ENCODE measurements around the gene DCUN1D2.
"Not testable (repeated sequence)": the region's sequence is repeated elsewhere in the genome, so short reads cannot be mapped to it uniquely, and the experiment has no call there.

DCUN1D2 gene

DNA sequence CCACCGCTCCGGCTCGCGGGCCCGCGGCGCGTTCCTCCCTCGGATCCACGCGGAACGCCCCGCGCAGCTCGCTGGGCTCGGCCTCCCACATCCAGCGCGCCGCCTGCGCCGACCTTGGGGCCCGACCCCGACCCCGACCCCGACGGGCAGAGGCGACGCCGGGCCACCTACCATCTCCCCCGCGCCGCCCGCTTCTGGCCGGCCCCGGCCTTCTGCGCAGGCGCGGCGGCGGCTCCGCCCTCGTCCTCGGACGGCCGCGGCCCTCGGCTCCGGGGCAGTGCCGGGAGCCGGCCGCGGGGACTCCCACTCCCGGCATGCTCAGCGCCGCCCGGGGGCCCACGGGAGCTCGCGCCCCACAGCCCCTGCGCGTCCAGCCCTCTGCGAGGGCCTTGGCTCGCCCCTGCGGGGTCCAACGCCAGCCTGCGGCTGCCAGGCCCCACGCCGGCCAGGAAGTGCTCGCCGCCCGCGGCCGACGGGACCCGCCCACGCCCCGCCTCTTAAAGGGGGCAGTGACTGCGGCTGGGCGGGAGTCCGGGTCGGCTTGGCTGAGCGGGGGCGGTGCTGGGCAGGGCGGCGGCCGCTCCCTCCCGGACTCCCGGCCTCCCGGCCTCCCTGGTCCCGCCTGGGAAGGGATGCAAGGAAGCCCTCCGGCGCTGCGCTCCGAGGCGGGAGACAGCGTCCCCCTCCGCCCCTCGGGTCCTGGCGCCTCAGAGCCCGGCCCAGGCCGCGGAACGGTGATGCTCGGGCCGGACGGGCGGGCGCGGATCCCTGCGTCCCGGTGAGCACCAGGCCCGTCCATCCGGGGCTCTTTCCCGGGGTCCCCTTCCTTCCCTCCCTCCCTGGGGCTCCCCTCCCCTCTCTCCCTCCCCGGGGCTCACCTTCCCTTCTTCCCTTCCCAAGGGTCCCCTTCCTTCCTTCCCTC lies at the start of gene DCUN1D2:
TSS of gene DCUN1D2 (minus strand) at position 216 of the 922 bp plus-strand sequence. CDS start at position 174, 42 bp downstream.
- DNase-seq (ENCODE audit: low read depth in 2 of 2) = peak; percentile 49 to 53

DNA sequence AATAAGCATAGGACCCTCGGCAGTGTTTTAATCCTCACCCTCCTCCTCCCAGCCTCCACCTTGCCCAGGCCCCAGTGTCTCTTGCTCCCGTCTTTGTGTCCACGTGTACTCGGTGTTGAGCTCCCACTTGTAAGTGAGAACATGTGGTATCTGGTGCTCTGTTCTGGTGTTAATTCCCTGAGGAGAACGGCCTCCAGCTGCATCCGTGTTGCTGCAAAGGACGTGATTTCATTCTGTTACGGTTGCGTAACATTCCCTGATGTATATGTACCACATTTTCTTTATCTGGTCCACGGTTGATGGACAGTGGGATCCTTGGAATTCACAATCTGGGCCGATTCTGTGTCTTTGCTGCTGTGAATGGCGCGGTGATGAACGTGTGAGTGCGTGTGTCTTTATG lies 49.3 kb upstream of the DCUN1D2 start:
- DNase-seq (ENCODE audit: low read depth in 2 of 2) = no peak

DNA sequence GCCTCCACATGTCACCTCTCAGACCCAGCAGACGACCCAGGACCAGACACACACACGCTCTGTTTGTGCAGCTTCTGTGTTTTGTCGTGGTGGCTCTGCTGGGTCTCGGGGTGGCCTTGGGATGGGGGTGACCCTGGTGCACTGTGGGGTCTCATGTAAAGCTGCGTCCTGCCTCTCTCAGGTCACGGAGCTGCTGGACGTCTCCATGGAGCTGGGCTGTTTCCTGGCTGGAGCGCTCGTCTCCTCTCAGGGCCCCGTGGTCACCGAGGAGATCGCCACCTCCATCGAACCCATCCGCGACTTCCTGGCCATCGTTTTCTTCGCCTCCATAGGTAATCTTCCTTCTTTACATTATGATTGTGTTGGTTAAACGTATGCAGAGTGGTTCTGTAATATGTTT lies 48.7 kb upstream of the DCUN1D2 start:
- no peak for DNase-seq (ENCODE audit: low read depth in 2 of 2)

DNA sequence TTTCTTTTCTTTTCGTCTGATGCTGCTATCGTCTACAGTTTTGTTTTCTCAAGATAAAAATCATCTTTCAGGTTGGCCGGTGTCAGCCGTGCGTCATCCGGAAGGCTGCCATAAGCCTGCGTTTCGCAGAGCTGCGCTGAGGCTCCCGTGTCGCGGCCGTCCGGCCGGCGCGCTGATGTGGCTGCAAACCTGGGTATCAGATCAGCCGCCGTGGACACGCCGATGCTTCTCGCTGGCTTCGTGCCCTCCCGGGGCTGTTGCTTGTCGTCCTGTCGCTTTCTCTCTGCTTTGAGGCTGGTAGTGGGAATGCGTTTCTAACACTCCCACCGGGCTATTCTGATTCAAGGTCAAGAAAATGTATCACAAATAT lies 48.2 kb upstream of the DCUN1D2 start:
- no peak for DNase-seq (ENCODE audit: low read depth in 2 of 2)

DNA sequence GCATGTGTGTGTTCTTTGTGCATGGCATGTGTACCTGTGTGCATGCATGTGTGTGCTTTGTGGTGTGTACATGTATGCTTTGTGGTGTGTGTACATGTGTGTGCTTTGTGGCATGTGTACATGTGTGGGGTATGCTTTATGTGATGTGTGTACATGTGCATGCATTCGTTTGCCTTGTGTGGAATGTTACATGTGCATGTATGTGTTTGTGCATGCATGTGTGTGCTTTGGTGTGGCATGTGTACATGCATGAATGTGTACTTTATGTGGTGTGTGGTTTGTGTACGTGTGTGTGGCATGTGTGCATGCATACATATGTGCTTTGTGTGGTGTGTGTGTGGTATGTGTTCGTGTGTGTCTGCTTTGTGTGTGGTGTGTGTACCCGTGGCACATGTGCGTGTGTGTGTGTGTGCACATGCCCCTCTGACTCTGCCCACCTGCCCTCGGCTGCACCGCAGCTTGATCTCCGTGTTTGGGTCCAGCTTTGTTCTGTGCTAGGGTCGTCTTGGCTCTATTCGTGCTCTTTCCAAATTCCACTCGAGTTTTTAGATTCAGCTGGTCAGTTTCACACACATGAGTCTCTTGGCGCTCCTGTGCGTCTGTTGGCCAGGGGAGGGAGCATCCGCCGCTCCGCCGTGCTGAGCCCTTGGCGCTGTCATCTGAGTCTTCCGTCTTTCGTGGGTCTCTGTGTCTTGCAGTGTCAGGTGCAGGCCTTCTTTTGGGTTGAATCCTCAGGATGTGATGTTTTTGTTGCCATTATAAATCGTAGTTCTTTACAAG lies 47.6 kb upstream of the DCUN1D2 start:
- no peak for DNase-seq (ENCODE audit: low read depth in 2 of 2)

DNA sequence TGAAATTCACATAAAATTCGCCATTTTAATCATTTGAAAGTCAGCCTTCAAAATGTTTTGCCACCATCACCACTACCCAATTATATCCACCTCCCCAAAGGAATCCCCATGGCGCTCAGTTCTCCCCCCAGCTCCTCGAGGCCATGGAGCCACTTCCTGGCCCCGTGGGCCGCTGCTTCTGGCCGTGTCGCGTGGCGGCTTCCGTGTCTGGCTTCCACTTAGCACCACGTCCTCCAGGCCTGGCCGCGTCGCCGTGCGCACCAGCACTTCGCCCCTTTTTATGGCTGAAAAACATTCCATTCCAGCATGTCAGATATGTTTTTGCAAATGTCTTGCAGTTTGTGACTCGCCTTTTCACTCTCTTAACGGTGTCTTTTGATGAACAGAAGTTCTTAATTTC lies 46.7 kb upstream of the DCUN1D2 start:
- DNase-seq (ENCODE audit: low read depth in 2 of 2) = no peak

DNA sequence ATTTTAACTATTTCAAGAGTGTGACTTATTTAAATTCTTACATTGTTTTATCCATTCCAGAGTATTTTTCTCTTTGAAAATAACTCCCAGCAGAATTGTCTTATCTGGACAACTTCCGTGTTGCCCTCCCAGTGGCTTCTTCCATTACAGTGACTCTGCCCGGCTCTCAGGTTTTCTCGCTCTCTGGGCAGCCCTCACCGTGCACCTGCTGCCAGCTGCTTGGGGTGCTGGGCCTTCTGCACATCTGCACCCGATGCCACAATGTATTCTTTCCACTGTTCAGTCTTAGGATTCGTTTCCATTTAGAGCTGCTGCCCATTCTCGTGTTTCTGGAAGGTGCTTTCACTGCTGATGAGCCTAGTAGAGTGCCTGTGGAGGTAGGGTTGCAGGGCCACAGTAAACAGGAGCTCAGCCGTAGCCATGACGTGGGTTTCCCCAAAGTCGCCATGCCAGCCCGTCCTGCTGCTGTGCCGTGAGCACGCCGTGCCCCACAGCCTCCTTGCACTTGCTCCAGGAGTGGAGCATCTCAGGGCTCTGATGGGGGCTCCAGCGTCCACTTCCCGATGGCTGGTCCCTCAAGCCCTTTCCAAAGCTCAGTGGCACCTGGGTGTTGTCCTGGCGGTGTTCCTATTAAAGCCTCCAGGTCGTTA lies 46.1 kb upstream of the DCUN1D2 start:
- no peak for DNase-seq (ENCODE audit: low read depth in 2 of 2)

DNA sequence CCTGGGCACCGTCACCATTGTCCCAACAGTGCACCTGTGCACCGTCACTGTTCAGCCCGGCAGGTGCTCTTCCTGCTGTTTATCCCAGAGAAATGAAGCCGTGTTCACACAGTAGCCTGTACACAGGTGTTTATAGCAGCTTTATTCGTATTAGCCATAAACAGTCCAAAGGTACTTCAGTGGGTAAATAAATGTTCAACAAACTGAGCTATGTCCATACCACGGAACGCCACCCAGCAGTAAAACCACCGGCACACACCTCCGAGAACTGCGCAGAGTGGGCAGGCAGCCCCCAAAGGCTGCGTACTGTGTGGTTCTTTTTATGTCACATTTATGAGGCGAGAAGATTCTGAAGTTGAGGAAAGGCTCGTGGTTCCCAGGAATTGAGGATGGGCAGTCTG lies 44.9 kb upstream of the DCUN1D2 start:
- no peak for DNase-seq (ENCODE audit: low read depth in 2 of 2)

DNA sequence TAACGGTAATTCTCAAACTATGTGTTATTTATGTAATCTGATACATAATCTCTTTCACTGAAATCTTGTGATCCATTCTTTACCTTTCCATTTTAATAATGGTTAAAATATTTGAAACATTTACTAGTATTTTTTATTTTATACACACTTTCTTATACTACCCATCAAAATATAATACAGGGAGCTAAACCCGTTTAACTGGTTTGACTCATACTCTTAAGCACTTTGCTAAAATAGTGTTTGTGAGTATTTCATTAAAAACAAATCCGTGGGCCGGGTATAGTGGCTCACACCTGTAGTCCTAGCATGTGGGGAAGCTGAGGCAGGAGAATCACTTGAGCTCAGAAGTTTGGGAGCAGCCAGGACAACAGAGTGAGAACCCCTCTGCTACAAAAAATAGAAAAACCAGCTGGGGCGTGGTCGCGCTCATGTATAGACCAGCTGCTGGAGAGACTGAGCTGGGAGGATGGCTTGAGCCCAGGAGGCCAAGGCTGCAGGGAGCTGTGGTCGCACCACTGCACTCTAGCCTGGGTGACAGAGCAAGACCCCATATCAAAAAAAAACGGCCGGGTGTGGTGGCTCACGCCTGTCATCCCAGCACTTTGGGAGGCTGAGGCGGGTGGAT lies 43.8 kb upstream of the DCUN1D2 start:
- no peak for DNase-seq (ENCODE audit: low read depth in 2 of 2)

DNA sequence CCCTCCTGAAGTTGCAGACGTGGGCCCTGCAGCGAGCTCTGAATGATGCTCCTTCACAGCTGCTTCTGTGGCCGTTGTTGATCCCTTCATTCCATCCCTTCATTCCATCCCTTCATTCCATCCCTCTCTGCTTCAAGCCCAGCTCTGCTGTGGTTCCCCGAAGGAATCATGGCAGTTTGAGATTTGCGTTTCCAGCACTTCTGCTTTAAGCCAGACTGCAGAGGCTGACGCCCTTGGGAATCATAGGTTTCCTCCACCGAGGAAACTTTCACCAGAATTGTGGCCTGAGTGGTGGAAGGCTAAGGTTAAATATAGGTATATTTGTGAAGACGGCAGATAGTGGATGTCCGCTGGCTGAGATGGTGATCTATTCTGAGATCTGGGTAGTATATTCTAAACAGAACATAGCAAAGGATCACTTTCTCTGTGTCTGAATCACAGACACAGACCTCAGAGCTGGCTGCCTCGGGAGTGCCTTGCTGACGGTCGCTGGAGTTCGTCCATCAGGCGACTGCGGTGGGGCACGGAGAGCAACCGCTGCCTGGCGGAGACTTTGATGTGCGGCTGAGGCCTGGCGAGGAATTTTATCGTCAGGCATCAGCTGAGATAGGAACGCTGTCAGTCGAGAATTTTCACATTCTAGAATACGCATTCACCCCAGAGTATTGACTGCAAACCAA lies 42.8 kb upstream of the DCUN1D2 start:
- DNase-seq (ENCODE audit: low read depth in 2 of 2) = no peak

DNA sequence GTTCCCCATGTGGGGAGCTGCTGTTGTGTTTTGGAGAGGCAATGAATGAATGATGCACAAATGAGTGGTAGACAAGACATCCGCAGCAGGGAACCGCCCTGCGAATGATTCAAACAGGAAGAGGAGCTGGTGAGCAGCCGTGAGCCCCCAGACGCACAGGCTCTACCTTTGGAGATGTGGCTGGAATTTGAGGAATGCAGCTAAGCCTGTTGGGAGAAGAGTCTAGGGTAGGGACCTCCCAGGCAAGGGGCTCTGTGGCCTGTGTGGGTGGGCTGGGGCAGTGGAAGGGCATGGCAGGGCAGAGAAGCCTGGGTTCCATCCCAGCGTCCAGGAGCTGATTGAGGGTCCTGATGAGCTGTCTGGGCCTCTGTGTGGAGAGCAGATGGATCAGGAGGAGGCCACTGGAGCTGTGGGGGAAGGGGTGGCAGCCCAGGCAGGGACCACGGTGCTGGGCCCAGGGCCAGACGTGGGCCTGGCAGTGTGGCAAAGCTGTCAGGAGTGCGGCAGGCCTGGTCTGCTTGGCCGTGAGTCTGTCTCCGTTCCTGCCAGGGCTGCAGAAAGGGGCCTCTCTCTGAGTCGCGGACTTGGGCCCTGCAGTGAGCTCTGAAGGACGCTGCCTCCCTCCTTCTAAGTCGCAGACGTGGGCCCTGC lies 41.8 kb upstream of the DCUN1D2 start:
- no peak for DNase-seq (ENCODE audit: low read depth in 2 of 2)

DNA sequence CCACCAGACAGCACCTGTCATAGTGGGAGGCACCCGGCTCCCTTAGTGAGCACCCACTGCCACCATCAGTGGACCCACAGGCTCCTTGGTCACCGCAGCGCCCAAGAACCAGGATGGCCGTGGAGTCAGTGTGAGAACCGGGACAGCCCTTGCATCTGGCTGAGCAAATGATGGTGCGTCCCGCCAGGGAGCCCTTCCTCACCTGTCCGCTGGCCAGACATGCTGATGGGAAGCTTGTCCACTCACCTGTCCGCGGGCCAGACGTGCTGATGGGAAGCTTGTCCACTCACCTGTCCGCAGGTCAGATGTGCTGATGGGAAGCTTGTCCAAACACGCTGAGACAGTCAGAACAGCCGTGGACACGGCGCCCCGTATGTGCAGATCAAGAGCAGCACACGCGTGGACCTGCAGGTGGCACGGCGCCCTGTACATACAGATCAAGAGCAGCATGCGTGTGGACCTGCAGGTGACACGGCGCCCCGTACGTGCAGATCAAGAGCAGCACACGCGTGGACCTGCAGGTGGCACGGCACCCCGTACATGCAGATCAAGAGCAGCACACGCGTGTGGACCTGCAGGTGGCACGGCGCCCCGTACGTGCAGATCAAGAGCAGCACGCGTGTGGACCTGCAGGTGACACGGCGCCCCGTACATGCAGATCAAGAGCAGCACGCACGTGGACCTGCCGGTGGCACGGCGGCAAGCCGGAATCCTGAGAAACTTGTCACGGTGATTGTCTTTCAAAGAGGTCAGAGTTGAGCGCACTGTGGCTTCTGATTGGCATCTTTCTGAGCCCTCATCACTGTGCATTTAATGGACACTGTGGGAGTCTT lies 40.7 kb upstream of the DCUN1D2 start:
- no peak for DNase-seq (ENCODE audit: low read depth in 2 of 2)

DNA sequence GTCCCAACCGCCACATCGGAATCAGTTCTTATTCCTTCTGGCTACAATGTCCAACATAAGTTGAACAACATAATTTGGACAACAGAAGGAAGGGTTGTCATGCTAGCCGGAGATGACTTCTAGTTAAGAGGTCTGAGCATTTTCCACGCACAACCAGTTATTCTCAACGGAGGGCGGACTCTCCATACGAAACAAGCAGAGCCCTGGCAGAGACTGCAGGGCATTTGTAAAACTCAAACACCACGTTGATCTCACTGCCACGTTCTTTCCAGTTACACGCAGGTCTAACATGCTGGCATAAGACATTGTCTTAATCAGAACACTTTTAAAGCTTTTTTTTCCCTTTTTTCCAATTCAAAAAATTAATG lies 38.3 kb upstream of the DCUN1D2 start:
- DNase-seq (ENCODE audit: low read depth in 2 of 2) = no peak

DNA sequence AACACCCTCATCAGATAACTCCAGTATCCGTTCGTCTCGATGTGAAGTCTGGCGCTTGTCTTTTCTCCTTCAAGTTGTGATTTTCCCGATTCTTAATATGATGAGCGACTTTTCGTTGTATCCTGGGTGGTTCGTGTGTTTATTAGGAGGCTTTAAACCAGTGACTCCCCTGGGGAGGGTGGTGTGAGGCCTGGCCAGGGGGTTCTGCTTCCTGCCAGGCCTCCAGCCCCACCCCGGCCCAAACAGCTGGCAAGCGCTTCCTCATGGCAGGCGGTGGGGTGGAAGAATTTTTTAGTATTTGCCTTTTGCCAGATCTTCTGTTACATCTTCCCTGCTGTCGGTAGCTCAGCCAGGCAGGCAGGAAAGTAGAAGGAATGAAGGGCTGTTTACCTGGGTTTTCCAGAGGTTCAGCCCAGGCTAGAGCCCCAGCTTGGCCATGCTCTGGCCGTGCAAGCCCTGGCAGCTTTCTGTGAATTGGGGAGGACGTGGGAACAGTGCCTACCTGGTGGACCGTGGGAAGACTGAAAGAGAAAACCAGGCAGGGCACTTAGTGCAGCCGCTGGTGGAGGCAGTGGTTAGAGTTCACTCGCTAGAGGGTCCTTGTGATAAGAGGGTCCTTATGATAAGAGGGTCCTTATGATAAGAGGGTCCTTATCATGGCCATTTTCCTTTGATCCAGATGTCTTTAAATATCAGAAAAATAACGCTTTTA lies 37.7 kb upstream of the DCUN1D2 start:
- DNase-seq (ENCODE audit: low read depth in 2 of 2) = no peak

DNA sequence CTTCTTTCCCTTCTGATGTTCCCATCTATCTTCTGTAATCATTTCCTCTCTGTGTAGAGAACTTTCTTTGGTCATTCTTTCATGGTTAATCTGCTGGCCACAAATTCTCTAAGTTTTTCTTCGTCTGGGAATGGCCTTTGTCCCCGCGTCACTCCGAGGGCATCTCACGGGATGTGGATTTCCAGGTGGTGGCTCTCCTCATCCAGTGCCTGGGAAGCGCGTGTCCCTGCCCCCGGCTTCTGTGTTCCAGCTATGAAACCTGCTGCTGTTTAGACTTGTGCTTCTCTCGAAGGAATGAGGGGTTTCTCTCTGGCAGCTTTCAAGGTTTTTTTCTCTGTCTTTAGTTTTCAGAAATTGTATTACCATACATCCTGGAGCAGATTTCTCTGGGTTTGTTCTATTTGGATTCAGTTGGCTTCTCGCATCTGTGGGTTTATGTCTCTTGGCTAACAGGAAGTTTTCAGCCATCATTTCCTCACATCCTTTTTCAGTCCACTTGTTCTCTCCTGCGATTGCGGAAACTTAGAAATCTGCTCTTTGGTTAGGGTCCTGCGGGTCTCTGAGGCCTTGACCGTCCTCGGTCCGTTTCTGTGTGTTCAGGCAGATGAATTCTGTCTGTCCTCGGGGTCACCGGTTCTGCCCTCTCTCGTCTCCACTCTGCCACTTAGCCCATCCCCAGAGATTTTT lies 36.9 kb upstream of the DCUN1D2 start:
- no peak for DNase-seq (ENCODE audit: low read depth in 2 of 2)

DNA sequence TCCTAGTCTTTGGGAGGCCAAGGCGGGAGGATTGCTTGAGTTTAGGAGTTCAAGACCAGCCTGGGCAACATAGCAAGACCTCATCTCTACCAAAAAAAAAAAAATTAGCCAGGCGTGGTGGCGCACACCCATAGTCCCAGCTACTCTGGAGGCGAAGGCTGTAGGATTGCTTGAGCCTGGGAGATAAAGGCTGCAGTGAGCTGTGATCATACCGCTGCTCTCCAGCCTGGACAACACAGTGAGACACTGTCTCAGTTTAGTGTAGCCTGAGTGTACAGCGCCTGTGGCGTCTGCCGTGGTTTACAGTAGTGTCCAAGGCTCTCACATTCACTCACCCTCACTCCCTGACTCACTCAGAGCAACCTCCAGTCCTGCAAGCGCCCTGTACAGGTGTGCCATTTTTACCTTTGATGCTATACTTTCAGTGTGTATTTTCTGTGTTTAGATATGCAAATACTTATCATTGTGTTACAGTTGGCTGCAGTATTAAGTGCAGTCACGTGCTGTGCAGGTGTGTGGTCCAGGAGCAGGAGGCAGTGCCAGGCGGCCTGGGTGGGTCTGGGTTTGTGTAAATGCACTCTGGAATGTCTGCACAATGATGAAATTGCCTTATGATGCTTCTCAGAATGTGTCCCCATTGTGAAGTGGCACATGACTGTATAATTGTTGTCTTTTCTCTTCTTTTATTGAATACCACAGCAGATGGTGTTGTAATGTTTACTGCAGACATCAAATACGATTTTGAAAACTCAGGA lies 36.1 kb upstream of the DCUN1D2 start:
- no peak for DNase-seq (ENCODE audit: low read depth in 2 of 2)

DNA sequence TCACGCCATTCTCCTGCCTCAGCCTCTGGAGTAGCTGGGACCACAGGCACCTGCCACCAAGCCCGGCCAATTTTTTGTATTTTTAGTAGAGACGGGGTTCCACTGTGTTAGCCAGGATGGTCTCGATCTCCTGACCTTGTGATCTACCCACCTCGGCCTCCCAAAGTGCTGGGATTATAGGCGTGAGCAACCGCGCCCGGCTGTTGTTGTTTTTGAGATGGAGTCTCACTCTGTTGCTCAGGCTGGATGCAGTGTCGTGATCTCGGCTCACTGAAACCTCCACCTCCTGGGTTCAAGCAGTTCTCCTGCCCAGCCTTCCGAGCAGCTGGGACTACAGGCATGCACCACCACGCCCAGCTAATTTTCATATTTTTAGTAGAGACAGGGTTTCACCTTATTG lies 31.9 kb upstream of the DCUN1D2 start:
- not testable (repeated sequence) for DNase-seq (ENCODE audit: low read depth in 2 of 2)

DNA sequence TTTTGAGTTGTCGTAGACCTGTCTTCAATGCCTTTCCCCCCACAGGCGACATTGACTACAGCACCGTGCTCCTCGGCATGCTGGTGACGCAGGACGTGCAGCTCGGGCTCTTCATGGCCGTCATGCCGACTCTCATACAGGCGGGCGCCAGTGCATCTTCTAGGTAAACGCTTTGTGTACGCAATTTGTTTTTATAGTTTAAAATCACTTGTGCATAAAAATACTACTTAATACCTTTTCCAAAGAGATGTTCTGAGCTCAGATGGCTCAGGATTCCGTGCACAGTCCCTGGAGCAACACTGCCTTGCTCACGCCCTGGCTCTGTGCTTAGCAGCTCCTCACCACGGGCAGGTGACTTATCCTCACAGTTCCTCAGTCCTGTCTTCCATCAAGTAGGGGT lies 30.1 kb upstream of the DCUN1D2 start:
- no peak for DNase-seq (ENCODE audit: low read depth in 2 of 2)
